Measurements from ENCODE around the gene QSOX2.

QSOX2 gene

DNA sequence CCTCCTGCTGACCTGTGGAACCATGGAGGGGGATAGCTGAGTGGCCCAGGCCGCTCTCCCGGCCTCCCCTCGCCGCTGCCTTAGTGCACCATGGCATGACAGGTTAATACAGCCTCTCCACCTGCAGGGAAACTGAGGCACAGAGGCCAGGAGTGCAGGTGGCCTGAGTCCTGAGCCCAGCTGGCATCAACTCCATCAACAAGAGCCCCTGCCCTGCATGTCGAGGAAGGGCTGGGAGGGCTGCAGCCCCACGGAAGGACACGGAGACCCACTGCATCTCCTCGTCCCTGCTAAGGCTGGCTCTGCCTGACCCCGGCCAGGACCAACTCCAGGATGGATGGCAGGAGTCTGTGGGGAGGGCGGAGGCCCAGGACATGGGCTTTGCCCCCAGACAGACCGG, 31.1 kb upstream of the QSOX2 start:
- TF ChIP-seq, protein P1, sequence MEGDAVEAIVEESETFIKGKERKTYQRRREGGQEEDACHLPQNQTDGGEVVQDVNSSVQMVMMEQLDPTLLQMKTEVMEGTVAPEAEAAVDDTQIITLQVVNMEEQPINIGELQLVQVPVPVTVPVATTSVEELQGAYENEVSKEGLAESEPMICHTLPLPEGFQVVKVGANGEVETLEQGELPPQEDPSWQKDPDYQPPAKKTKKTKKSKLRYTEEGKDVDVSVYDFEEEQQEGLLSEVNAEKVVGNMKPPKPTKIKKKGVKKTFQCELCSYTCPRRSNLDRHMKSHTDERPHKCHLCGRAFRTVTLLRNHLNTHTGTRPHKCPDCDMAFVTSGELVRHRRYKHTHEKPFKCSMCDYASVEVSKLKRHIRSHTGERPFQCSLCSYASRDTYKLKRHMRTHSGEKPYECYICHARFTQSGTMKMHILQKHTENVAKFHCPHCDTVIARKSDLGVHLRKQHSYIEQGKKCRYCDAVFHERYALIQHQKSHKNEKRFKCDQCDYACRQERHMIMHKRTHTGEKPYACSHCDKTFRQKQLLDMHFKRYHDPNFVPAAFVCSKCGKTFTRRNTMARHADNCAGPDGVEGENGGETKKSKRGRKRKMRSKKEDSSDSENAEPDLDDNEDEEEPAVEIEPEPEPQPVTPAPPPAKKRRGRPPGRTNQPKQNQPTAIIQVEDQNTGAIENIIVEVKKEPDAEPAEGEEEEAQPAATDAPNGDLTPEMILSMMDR (conservative IDR thresholded peaks at IDR 0.05; ENCODE audit: control insufficient read depth, insufficient read depth, low read depth, low read length): no peak
- no peak for DNase-seq (ENCODE audit: low read depth)

DNA sequence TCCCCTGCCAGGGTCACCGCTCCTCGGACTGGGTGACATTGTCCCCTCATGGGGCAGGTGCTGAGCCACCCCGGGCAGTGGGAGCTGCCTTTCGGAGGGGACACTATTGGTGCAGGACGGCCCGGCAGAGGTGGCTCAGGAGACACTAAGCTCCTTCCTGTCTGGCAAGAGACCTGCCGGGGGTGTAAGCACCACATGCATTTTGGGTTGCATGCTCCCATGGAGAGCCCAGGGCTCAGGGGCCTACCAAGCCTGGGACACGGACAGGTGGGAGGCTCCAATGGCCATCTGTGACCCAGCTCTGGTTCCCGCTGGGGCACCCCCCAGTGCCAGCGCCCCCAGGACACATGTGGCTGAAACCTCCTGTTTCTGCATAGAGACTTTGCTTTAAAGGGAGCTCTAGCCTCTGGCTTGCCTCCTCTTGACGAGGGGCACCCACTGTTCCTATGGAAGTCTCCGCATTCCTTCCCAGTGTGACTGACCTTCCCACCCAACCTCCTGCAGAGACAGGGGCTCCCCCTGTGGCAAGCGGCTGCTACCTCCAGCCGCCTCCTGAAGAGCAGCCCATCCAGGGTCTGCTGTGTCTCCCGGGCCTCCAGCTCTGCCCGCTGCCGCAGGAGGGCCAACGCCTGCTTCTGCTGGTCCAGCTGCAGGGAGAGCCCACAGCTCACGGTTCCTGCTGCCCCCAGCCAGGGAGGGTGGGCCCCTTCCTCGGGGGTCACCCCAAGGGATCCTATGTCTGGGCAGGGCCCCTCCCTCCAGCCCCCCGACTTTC, 30.2 kb upstream of the QSOX2 start:
- TF ChIP-seq, protein P1 (conservative IDR thresholded peaks at IDR 0.05; ENCODE audit: control insufficient read depth, insufficient read depth, low read depth, low read length): no peak
- no peak for DNase-seq (ENCODE audit: low read depth)
- H3K4me3 ChIP-seq (ENCODE audit: control insufficient read depth, low read depth, low read length): no peak overlapping the region

More for the DNA sequence above, 31.1 kb upstream of the QSOX2 start:
- H3K4me3 ChIP-seq (ENCODE audit: control insufficient read depth, low read depth, low read length): no peak overlapping the region

DNA sequence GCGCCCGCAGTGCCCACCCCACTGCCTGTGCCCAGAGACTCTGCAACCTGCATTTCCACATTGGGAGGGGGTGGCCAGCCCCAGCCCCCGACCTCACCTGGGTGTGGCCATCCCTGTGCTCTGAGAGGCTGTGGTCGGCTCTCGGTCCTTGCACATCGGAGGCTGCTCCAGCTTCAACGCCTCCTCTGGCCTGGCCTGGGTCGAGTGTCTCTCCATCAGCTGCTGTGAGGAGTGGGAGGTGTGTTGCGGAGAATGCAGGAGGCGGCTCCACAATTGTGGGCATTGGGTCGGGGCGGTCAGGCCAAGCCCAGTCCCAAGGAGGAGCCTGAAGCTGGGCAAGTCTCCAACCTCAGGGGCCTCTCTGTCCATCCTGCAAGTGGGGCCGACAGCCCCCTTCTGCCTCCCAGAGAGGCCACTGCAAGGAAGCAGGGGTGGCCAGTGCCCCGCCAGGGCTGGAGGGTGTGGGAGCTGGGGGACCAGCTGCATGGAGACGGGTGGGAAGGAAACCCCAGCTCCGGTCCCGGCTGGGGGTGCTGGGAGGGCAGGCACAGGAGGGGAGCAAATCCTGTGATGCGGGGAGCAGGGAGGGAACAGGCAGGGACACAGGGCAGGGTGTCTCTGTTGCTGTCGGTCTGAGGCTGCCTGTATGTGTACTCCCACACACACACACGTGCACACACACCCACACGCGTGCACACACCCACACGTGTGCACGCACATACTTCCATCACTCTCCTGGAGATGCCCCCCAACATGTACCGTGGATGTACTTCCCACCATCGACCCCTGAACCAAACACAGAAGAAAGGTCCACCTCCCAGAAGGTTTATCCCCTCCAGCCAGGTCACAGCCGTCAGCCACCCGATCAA, 29.4 kb upstream of the QSOX2 start:
- DNase-seq (ENCODE audit: low read depth): no peak
- H3K4me3 ChIP-seq (ENCODE audit: control insufficient read depth, low read depth, low read length): no peak overlapping the region
- TF ChIP-seq, protein P1 (conservative IDR thresholded peaks at IDR 0.05; ENCODE audit: control insufficient read depth, insufficient read depth, low read depth, low read length): no peak

DNA sequence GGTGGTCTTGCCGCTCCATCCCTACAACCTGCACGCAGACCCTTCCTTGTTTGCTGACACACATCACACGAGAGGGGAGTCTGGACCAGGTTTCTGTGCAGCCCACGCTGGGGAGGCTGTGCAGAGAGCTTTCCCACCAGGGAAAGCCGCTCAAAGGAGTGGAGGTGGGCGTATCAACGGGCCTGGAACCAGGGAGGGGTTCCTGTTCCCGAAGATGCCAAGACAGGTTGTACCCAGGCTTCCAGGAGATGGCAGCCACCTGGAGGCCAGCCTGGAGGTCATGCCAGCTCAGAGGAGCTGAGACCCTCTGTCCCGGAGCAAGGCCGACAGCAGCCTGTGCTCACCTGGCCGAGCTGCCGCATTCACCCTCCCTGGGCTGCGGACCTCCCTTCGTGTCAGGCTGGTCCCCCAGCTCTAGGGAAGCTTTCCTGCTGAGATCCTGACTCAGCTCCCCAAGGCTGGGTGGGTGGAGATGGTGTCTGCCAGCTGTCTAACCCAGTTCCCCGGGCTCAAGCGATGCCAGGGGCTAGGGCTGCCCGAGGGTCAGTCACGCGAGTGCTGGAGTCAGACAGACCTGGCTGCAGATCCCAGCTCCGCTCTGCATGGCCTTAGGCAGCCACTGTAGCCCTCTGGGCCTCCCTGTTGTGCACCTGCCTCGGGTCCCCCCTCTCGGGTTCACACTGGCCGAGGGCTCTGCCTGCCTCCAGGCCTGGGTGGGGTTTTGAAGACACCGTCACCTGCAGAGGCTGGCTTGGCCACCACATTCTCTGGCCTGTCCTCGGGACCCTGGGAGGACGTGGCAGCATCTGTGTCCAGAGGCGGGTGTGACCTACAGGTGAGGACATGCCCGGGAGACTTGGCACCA, 28.5 kb upstream of the QSOX2 start:
- no peak for DNase-seq (ENCODE audit: low read depth)
- no peak overlapping the region for H3K4me3 ChIP-seq (ENCODE audit: control insufficient read depth, low read depth, low read length)
- TF ChIP-seq, protein P1 (conservative IDR thresholded peaks at IDR 0.05; ENCODE audit: control insufficient read depth, insufficient read depth, low read depth, low read length): no peak

DNA sequence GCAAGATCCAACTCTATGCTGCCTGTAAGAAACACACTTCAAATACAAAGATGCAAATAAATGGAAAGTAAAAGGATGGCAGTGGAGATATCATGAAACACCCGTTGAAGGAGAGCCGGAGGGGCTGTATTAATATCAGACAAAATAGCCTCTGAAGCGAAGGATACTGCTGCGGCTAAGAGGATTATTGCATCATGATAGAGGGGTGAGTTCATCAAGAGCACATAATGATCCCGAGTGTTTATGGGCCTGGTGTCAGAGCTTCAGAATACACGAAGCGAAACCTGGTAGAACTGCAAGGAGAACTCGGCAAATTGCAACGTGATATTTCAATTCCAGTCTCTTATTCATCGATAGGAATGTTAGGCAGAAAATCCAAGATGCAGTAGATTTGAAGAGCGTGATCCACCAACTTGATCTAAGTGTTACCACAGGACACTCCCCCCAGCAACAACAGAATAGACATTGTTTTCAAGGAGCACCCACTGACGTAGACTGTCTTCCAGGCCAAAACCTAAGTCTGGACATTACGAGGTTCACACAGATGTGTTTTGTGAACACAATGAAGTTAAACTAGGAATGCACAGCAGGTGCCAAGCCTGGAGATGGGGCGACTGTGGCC, 27.7 kb upstream of the QSOX2 start:
- TF ChIP-seq, protein P1 (conservative IDR thresholded peaks at IDR 0.05; ENCODE audit: control insufficient read depth, insufficient read depth, low read depth, low read length): no peak
- no peak for DNase-seq (ENCODE audit: low read depth)
- H3K4me3 ChIP-seq (ENCODE audit: control insufficient read depth, low read depth, low read length): no peak overlapping the region
